Stomach (tissue), 4 donors: ENCODE data around the gene LORICRIN.

Experiments
- CTCF ChIP-seq, 7 experiments: fragments of 450-650 bp in 4 of 7; fragments of 200-600 bp in 3 of 7; sonication (generic) in 3 of 7; IDR thresholded peaks; one replicate each; pipeline ENCODE4 v1.5.1; 2016 to 2019; ENCODE audit warnings: antibody characterized with exemption in 7 of 7, control low read depth in 2 of 7, mild to moderate bottlenecking in 1 of 7
- EP300 ChIP-seq: sonication (generic); formaldehyde crosslinking; IDR thresholded peaks from one replicate; pipeline ENCODE4 v1.6.1; 2017; ENCODE audit warnings: antibody characterized with exemption
- POLR2A ChIP-seq, 4 donors: fragments of 450-650 bp; IDR thresholded peaks; one replicate each; pipeline ENCODE4 v1.6.1; 2016; ENCODE audit warnings: antibody characterized with exemption in 4 of 4, control low read depth in 2 of 4, mild to moderate bottlenecking in 1 of 4, moderate library complexity in 1 of 4
- POLR2AphosphoS5 ChIP-seq, 3 donors: sonication (generic); formaldehyde crosslinking; IDR thresholded peaks; one replicate each; pipeline ENCODE4 v1.6.1; 2016; ENCODE audit warnings: antibody characterized with exemption in 3 of 3

GRCh38 chr1:153212201-153212600 is 47.3 kb upstream of the LORICRIN start:
- TF ChIP-seq CTCF (IDR thresholded peaks at IDR 0.05) (no peak), POLR2AphosphoS5 (IDR thresholded peaks at IDR 0.05) (no peak), POLR2A (IDR thresholded peaks at IDR 0.05) (no peak), EP300 (no peak)
